ENCODE measurements around the gene TBCC.
"Not testable (repeated sequence)": the region's sequence is repeated elsewhere in the genome, so short reads cannot be mapped to it uniquely, and the experiment has no call there.

TBCC gene

DNA sequence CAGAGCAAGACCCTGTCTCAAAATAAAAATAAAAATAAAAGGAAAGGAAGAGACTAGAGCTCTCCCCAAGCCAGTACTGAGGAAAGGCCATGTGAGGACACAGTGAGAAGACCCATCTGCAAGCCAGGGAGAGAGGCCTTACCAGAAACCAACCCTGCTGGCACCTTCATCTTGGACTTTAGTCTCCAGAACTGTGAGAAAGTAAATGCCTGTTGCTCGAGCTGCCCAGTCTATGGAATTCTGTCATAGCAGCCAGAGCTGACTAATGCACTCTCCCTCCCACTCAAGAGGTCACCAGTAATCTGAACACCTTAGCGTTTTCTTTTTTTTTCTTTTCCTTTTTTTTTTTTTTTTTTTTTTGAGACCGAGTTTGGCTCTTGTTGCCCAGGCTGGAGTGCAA, 16.2 kb downstream of the TBCC start:
- DNase-seq (ENCODE audit: low spot score), result no peak

DNA sequence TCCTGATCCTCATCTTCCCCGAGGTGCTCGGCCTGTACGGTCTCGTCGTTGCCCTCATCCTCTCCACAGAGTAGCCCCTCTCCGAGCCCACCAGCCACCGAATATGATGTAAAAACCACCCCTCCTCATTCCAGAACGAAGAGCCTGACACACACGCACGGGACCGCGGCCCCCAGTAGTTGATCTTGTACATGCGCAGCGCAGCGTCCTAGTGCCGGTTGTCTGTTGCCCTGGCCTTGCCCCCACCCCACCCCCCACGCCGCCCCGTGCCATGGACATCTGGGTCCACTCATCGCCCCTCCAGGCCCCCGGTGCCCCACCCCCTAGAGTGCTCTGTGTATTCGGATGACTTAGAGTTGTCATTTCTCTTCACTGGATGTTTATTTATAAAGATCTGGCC, 18.3 kb downstream of the TBCC start:
- no peak for DNase-seq (ENCODE audit: low spot score)

DNA sequence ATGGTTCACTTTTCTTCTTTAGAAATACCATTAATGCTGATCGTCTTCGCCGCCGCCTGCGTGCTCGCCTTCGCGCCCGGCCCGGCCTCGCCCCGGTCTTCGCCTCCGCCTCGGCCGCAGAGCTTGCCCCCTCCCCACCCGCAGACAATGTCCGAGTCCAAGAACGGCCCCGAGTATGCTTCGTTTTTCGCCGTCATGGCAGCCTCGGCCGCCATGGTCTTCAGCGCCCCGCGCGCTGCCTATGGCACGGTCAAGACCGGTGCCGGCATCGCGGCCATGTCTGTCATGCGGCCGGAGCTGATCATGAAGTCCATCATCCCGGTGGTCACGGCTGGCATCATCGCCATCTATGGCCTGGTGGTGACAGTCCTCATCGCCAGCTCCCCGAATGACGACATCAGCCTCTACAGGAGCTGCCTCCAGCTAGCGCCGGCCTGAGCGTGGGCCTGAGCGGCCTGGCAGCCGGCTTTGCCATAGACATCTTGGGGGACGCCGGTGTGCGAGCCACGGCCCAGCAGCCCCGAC, 18.8 kb downstream of the TBCC start:
- DNase-seq (ENCODE audit: low spot score), result no peak

- peak; percentile 83 for DNase-seq (ENCODE audit: low spot score)
Observed at GRCh38 chr6:42726485-42727086, 19.3 kb downstream of the TBCC start.

DNA sequence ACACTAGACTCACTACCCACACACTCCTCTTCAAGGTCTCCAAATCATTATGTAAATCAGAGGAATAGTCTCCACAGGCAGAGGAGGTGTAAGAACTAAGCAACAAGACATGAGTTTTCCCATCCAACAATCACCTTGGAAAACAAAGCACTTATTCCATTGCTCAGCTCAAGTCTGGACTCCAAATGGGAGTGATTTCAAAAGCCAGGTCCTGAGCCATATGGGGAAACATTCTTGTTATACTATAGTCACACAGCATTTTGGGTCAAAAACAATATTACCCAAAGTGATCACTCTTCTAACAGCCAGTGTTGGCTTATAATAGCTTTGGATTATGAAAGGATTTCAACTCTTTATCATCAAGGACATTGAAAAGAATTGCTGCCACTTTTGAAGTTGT, 19.9 kb downstream of the TBCC start:
- no peak for DNase-seq (ENCODE audit: low spot score)

- DNase-seq (ENCODE audit: low spot score), result no peak
Observed at GRCh38 chr6:42724825-42725224, 21.1 kb downstream of the TBCC start.

- no peak for DNase-seq (ENCODE audit: low spot score)
Observed at GRCh38 chr6:42722497-42722896, 23.4 kb downstream of the TBCC start, which contains the start of gene PRPH2. TSS of gene PRPH2 (minus strand) at chr6:42722597. CDS start at chr6:42722334, 263 bp downstream.

- DNase-seq (ENCODE audit: low spot score), result no peak
Observed at GRCh38 chr6:42720739-42721138, 25.2 kb downstream of the TBCC start.

DNA sequence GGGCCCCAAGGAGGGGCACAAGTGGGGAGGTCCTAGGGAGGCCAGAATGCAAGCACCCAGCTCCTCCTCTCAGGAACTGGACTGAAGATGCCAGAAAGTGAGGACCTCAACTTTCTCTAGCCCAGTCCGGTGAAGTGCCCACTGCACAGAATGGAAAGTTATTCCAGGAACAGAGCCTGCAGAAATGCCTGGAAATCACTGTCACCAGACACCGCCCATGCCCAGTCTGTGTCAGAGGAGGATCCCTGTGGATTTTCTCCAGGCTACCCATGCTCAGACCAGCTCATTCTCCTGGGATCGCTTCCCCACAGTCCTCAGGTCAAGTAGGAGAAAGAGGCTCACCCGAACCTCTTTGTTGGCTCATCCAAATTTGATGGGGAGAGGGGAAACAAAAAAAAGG, 30.0 kb downstream of the TBCC start:
- DNase-seq (ENCODE audit: low spot score), result no peak

- DNase-seq (ENCODE audit: low spot score), result no peak
Observed at GRCh38 chr6:42714098-42714761, 31.7 kb downstream of the TBCC start.

GRCh38 chr6:42711930-42712329, 34.0 kb downstream of the TBCC start:
- no peak for DNase-seq (ENCODE audit: low spot score)

DNA sequence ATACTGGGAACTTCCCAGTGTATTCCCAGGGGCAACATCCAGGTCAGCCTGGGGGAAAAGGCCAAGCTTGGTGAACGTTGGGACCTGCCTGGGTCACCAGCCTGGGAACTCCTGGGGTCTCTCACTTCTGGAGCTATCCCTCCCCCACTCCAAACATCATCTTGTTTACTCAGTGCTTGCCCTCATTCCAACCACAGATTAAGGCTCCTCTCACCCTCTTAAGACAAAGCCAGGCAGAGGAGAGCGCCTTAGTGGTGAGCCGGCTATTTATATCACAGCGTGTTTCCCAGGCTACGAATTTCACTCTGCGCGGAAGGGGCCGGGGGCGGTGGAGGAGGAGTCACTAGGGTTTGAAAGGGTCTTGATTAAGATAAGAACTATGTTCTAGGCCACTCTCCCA, 35.6 kb downstream of the TBCC start:
- DNase-seq (ENCODE audit: low spot score), result no peak

- DNase-seq (ENCODE audit: low spot score), result no peak
Observed at GRCh38 chr6:42709871-42710270, 36.0 kb downstream of the TBCC start.

- no peak for DNase-seq (ENCODE audit: low spot score)
Observed at GRCh38 chr6:42708096-42708495, 37.8 kb downstream of the TBCC start.

DNA sequence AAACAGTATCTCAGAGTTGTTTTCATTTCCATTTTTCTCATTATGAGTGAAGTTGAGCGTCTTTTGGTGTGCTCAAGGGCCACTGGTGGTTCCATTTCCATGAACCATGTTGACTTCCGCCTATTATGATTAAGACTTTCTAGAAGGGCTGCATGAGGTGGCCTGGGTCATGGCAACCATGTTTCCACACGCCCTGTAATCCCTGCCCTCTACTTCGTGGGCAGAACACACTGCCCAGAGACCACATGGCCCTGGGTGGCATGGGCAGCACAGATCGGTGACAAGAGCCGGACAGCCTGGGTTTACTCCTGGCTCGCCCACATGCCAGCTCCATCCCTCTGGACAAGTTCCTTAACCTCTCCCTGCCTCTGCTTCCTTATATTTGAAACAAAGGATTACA, 38.3 kb downstream of the TBCC start:
- DNase-seq (ENCODE audit: low spot score), result no peak

- DNase-seq (ENCODE audit: low spot score), result no peak
Observed at GRCh38 chr6:42704937-42705374, 40.9 kb downstream of the TBCC start.

GRCh38 chr6:42704251-42704936, 41.5 kb downstream of the TBCC start:
- DNase-seq (ENCODE audit: low spot score), result no peak

GRCh38 chr6:42702786-42703185, 43.1 kb downstream of the TBCC start:
- not testable (repeated sequence) for DNase-seq (ENCODE audit: low spot score)

- no peak for DNase-seq (ENCODE audit: low spot score)
Observed at GRCh38 chr6:42702200-42702599, 43.7 kb downstream of the TBCC start.

DNA sequence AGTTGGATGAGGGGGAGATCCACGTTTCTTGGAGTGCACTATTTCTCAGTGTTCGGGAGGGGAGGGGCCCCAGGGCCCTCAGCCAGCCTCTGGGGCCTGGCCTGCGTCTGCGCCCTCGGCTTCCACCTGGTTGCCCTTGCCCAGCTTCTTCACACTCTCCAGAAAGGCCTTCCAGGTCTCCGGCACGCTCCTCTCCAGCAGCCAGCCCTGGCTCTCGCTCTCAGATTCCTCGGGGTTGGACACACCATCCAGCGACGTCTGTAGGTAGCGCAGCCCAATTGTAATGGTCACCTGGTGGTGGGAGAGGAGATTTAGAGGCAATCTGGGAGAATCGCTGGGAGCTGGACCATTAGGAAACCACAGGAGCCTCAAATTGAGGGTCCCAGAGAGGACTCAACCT, 47.7 kb downstream of the TBCC start:
- DNase-seq (ENCODE audit: low spot score), result no peak

- DNase-seq (ENCODE audit: low spot score), result no peak
Observed at GRCh38 chr6:42697268-42697655, 48.6 kb downstream of the TBCC start.

DNA sequence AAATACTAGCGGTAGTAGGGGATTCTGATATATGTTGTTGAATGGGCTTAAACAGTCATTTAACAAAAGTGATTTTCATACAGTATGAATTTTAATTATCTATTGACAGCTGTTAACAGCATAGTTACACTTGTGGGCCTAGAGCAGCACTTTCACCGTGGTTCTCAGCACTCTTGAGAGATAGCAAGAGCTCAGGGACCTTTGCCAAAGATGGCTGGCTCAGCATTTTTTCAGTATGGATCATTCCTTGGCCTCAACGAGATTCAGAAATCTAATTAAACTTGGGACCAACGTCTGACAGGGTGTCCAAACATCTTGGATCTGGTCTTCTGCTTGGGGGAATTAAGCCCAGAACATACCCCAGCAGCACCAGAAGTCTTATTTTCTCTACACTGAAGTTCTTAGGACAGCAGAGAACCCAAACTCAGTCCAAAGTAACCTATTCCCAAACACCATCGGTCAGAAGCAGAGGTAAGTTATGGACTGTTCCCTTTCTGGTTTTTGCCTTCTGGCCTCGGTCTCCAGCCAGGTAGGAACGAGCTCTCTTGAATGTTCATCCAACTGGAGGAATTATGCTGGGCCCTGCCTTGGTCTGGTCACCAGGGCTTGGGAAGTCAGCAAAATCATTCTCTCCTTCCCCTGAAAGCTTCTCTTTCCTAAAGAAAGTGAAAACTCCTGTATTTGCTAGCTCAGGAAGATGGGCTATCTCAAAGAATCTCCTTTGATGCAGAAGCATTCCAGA, 49.2 kb downstream of the TBCC start:
- DNase-seq (ENCODE audit: low spot score), result no peak

All from LoVo (cell line).